Astrocyte of the spinal cord (primary cell): ENCODE data around the gene ABHD14A.

Experiments
- DNase-seq: peaks from one replicate; pipeline ENCODE4 v3.0.0; 2011; ENCODE audit warnings: low read depth, low spot score
- H3K4me3 ChIP-seq: 2 replicates; pipeline ENCODE4 v1.5.1; 2011; ENCODE audit warnings: low read depth, mild to moderate bottlenecking, low read length, moderate library complexity
- CTCF ChIP-seq: IDR thresholded peaks from 2 replicates; pipeline ENCODE4 v1.5.1; 2012; ENCODE audit warnings: low read depth, mild to moderate bottlenecking, low read length, inconsistent platforms
- in situ Hi-C: cut with HindIII; loops from 2 replicates; pipeline ENCODE4 v1.10.0; 2017; ENCODE audit warnings: low sequenced_read_pairs

The ABHD14A gene

GRCh38 chr3:51975852-51976549 is 1.1 kb downstream of the ABHD14A start:
- in situ Hi-C loops = no loop called here

GRCh38 chr3:51977446-51978142 is 2.7 kb downstream of the ABHD14A start:
- no peak for TF ChIP-seq CTCF
- in situ Hi-C loops = no loop called here
- no peak overlapping the region for H3K4me3 ChIP-seq
- DNase-seq = no peak

More at GRCh38 chr3:51975852-51976549, 1.1 kb downstream of the ABHD14A start:
- peak overlapping the region; percentile 55 for H3K4me3 ChIP-seq
- DNase-seq = peak; percentile 81
- no peak for TF ChIP-seq CTCF

GRCh38 chr3:51978143-51978502 is 3.3 kb downstream of the ABHD14A start:
- DNase-seq = no peak
- no peak overlapping the region for H3K4me3 ChIP-seq
- TF ChIP-seq CTCF = no peak
- in situ Hi-C loops = no loop called here

- DNase-seq = no peak
- no peak overlapping the region for H3K4me3 ChIP-seq
- no peak for TF ChIP-seq CTCF
- in situ Hi-C loops = no loop called here
These were observed 5.4 kb downstream of the ABHD14A start for GRCh38 chr3:51980253-51980652.

- no peak for DNase-seq
- in situ Hi-C loops = no loop called here
- peak overlapping the region; percentile 65 for H3K4me3 ChIP-seq
- TF ChIP-seq CTCF = peak; percentile 49
These were observed 7.5 kb downstream of the ABHD14A start for GRCh38 chr3:51982352-51982837.

- no peak for TF ChIP-seq CTCF
- H3K4me3 ChIP-seq = peak within 1 kb of the TSS; percentile 65
- DNase-seq = peak; percentile 86
- in situ Hi-C loops = no loop called here
These were observed 8.1 kb downstream of the ABHD14A start, which contains the start of gene ACY1 for GRCh38 chr3:51982838-51983577. TSS of gene ACY1 (plus strand) at chr3:51983535. CDS start at chr3:51984065, 530 bp downstream.
